LHCN-M2 (cell line): Measurements from ENCODE around the gene SYTL2. TPM values are rescaled to one million over a fixed set of nuclear protein-coding genes. Genes with fewer than 3 reads are reported as not detected.
"Not testable (repeated sequence)": the region's sequence is repeated elsewhere in the genome, so short reads cannot be mapped to it uniquely, and the experiment has no call there.

ENCODE experiments used
- DNase-seq: peaks from one replicate; pipeline ENCODE4 v3.0.0-alpha.2; 2012; ENCODE audit warnings: low read depth
- total RNA-seq: library from RNA; depleted of rRNA; stranded (reverse); fragments of >200 nt; gene quantifications from 2 replicates; pipeline ENCODE4 v1.2.3, GENCODE V29; 2014; rRNA removed

SYTL2 gene
- total RNA-seq, 1 experiment from 2014 or later: 84.4 TPM

- no peak for DNase-seq
Measured at GRCh38 chr11:85658180-85658579, 152.8 kb downstream of the SYTL2 start.

GRCh38 chr11:85656777-85657176 lies 154.2 kb downstream of the SYTL2 start:
- no peak for DNase-seq

- DNase-seq: not testable (repeated sequence)
Measured at GRCh38 chr11:85654343-85654742, 156.6 kb downstream of the SYTL2 start.

- no peak for DNase-seq
Measured at GRCh38 chr11:85652786-85653447, 158.0 kb downstream of the SYTL2 start.

GRCh38 chr11:85651118-85651517 lies 159.8 kb downstream of the SYTL2 start:
- no peak for DNase-seq

- peak; percentile 77 for DNase-seq
Measured at GRCh38 chr11:85647604-85648299, 163.2 kb downstream of the SYTL2 start, which contains the start of gene TMEM126A. Gene TMEM126A, plus strand, starts transcription at chr11:85647967. Its CDS starts 2,289 bp downstream, at chr11:85650256.

GRCh38 chr11:85647078-85647477 lies 163.9 kb downstream of the SYTL2 start:
- no peak for DNase-seq

Other genes starting within 250 kb of the SYTL2 start
- 0.17 TPM in 1 of 2 replicates, not detected in the other for gene DLG2, start 183.8 kb downstream of the SYTL2 start, total RNA-seq
- gene TMEM126B, start 182.5 kb downstream of the SYTL2 start, total RNA-seq: 66.9 and 86.6 TPM in 2 replicates
- gene TMEM126A, start 163.2 kb downstream of the SYTL2 start, total RNA-seq: 36.7 and 42.4 TPM in 2 replicates
- 33.8 and 37.4 TPM in 2 replicates for gene CREBZF, start 146.0 kb downstream of the SYTL2 start, total RNA-seq
- gene CCDC89, start 124.9 kb downstream of the SYTL2 start, total RNA-seq: 6.6 and 7.4 TPM in 2 replicates
- 0.06 TPM in 1 of 2 replicates, not detected in the other for gene CCDC83, start 44.2 kb upstream of the SYTL2 start, total RNA-seq